GM19328 (cell line): ENCODE data around the gene GPR27.

ENCODE experiments used
- ATAC-seq: cut with Tn5 transposase; IDR thresholded peaks from one replicate; pipeline ENCODE4 v1.9.1; 2021; ENCODE audit warnings: mild to moderate bottlenecking, moderate library complexity; ENCODE audit not compliant: unreplicated experiment

The GPR27 gene, protein sequence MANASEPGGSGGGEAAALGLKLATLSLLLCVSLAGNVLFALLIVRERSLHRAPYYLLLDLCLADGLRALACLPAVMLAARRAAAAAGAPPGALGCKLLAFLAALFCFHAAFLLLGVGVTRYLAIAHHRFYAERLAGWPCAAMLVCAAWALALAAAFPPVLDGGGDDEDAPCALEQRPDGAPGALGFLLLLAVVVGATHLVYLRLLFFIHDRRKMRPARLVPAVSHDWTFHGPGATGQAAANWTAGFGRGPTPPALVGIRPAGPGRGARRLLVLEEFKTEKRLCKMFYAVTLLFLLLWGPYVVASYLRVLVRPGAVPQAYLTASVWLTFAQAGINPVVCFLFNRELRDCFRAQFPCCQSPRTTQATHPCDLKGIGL

DNA sequence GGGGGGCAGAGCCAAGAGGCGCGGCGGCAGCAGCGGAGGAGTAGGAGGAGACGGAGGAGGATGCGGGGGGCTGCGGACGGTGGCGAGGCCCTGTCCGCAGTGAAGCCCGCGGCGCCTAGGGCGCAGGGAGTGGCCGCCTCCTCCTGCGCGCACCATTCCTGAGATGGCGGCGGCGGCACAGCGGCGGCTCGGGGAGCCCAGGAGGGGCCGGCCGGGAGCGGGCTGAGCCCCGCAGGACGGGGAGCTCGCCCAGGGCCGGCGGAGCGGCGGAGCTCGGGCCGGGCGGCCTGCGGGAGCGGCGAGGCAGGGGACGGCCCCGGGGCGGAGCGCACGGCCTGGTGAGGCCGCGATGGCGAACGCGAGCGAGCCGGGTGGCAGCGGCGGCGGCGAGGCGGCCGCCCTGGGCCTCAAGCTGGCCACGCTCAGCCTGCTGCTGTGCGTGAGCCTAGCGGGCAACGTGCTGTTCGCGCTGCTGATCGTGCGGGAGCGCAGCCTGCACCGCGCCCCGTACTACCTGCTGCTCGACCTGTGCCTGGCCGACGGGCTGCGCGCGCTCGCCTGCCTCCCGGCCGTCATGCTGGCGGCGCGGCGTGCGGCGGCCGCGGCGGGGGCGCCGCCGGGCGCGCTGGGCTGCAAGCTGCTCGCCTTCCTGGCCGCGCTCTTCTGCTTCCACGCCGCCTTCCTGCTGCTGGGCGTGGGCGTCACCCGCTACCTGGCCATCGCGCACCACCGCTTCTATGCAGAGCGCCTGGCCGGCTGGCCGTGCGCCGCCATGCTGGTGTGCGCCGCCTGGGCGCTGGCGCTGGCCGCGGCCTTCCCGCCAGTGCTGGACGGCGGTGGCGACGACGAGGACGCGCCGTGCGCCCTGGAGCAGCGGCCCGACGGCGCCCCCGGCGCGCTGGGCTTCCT, at the start of gene GPR27:
TSS of gene GPR27 (plus strand) at position 155 of the 909 bp plus-strand sequence. CDS start at position 350, 195 bp downstream.
- no peak for ATAC-seq

DNA sequence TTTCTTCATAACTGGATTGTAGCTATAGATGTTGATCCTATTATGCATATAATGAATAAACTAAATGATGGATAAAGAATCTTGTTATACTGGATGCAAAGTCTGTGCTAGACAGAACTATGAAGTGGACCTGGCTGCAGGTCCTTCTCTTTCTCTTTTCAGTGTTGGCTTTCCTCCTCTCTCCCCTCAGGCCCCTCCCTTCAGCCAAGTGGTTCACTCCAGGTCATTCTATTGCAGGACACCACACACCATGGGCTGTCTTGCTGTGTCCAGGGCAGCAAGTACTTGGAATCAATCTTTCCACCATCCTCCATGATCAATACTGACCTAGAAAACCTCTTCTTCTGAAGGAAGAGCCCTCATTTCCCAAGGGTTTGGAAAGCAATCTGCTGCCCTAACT, 48.7 kb upstream of the GPR27 start:
- ATAC-seq, result no peak

DNA sequence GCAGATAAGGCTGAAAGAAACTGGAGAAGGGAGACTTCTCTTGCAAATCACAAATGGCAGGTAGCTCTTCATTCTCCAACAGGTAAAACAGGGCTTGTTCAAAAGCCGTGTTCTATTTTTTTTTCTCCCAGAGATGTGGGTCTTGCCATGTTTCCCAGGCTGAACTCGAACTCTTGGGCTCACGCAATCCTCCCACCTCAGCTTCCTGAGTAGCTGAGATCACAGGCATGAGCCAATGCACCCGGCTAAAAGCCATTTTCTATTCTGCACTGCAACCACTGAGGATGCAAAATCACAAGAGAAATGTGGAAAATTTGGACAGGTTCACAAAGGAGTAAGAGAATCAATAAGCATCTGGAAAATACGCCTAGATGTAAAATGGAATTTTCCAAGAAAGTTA, 48.0 kb upstream of the GPR27 start:
- ATAC-seq, result no peak

GRCh38 chr3:71707595-71707994, 46.1 kb upstream of the GPR27 start:
- no peak for ATAC-seq

DNA sequence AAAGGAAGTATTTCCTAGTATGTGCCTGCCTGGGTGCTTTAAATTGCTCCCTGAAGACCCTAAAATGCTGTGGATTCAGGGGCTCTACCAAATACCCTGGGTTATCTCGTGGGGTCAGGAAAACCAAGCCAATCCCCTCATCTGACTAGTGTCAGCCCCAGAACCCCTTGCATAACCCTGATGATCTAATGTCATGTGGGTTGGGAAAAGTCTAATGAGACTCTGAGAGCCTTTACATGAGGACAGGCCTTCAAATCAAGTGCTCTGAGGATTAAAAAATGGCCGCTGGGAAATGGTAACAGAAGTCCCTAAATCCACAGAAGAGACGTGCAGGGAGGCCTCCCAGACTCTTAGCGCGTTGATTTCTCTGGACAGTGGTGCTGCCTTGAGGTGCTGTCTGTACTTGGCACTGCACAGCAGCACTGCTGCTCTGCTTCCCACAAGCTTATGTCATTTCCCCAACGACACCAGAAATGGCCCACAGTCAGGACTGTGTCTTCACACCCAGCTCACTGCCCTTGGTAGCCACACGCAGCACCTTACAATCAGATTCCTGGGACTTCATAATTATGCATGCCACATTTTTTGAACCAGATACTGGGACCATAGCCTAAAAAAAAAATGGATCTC, 45.1 kb upstream of the GPR27 start:
- ATAC-seq, result no peak

- no peak for ATAC-seq
Measured at GRCh38 chr3:71709908-71710511, 43.6 kb upstream of the GPR27 start.

GRCh38 chr3:71710906-71711494, 42.7 kb upstream of the GPR27 start:
- peak; percentile 70 for ATAC-seq

- ATAC-seq, result no peak
Measured at GRCh38 chr3:71713041-71713440, 40.6 kb upstream of the GPR27 start.

- ATAC-seq, result no peak
Measured at GRCh38 chr3:71714595-71714994, 39.1 kb upstream of the GPR27 start.

- ATAC-seq, result no peak
Measured at GRCh38 chr3:71718072-71718471, 35.6 kb upstream of the GPR27 start.

DNA sequence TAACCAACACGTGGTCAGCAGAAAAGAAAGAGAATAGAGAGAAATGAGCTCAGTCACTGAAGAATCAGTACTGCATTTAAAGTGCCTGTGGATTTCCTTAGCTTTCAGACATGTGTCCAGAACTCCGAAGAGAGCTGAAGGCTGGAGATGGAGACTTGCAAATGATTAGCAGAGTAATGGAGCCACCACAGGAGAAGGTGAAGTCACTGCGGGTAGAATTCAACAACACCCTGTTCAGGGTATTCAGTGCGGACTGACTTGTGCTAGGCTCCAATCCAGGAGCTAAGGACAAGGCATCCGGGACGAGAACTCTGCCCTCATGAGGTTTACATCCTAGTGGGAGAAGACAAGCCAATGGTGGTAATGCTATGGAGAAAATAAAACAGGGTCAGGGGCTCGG, 32.7 kb upstream of the GPR27 start:
- ATAC-seq, result no peak

- no peak for ATAC-seq
Measured at GRCh38 chr3:71721651-71722157, 32.0 kb upstream of the GPR27 start.

DNA sequence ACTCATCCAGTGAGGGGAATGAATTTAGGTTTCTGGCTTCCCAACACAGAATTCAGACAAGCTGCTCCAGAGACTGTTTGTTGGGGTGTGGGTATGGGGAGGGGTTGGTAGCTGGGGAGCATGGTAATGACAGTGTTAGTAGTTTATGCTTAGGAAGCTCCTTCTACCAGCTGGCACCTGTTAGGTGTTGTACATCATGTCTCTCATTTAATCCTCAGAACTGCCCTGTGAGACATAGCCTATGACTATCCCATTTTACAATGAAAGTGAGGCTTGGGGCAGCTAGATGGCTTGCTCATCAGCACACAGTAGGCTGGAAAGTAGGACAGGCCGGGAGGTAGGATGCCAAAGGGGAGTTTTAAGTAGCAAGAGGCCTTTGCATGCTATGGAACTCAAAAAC, 31.0 kb upstream of the GPR27 start:
- no peak for ATAC-seq

- ATAC-seq, result no peak
Measured at GRCh38 chr3:71723452-71724170, 30.0 kb upstream of the GPR27 start.

DNA sequence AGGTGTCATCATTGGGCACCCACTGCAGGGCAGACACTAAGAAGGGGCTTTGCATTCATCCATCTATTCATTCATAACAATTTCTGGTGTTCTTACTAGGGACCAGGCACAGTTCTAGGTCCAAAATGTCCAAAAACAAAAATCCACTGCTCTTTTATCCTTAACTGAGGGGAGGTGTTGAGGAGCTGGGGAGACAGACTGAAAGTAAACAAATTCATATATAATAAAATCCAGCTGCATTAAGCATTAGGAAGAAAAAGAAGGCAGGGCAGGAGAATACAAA, 29.5 kb upstream of the GPR27 start:
- no peak for ATAC-seq

- peak; percentile 51 for ATAC-seq
Measured at GRCh38 chr3:71724584-71725270, 28.9 kb upstream of the GPR27 start.

GRCh38 chr3:71725271-71725991, 28.2 kb upstream of the GPR27 start, which contains the start of gene EIF4E3:
Gene EIF4E3 (minus strand): TSS chr3:71725402. CDS start chr3:71725367, 35 bp downstream.
- ATAC-seq, result peak; percentile 46

DNA sequence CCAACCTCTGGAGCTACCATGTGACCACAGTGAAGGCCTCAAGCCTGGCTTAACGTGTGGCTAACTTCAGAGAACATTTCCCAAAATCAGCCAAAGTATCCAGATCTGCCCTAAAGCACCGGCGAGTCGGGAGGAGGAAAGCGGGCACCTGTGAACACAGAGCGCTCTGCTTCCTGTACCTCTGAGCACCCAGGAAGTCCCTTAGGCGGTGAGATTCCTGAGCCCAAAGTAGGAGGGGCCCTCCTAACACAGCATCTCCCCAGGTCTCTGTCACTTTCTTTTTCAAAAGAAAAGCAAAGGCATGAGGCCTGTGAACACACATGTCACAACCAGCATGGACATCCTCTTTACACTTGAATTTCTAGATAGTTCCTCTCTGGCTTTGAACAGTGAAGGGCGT, 27.5 kb upstream of the GPR27 start:
- ATAC-seq, result no peak
